Measurements from ENCODE around the gene DDAH1. TPM values are rescaled to one million over a fixed set of nuclear protein-coding genes. Genes with fewer than 3 reads are reported as not detected.
"Not testable (repeated sequence)": the region's sequence is repeated elsewhere in the genome, so short reads cannot be mapped to it uniquely, and the experiment has no call there.

The DDAH1 gene
- total RNA-seq, 4 donors from 2014 or later: 8.3 to 21.1 (median 13.3) TPM

GRCh38 chr1:85349224-85349623 lies 115.7 kb downstream of the DDAH1 start:
- no peak overlapping the region for H3K4me3 ChIP-seq (ENCODE audit: low read depth, poor library complexity, severe bottlenecking)
- TF ChIP-seq CTCF (IDR thresholded peaks at IDR 0.05): no peak
- TF ChIP-seq POLR2A (IDR thresholded peaks at IDR 0.05): no peak
- intact Hi-C loops (cut with DNase I; ENCODE audit: low total_unique reads): no loop called here
- DNase-seq (ENCODE audit: low spot score in 2 of 2): no peak
- WGBS, 2 donors: 43 to 52% methylated on average over 3 of the region's 3 CpGs

- WGBS, 2 donors: 57 to 59% methylated on average over 2 of the region's 2 CpGs
- intact Hi-C loops (cut with DNase I; ENCODE audit: low total_unique reads): no loop called here
- no peak for TF ChIP-seq POLR2A (IDR thresholded peaks at IDR 0.05)
- TF ChIP-seq CTCF (IDR thresholded peaks at IDR 0.05): no peak
- no peak overlapping the region for H3K4me3 ChIP-seq (ENCODE audit: low read depth, poor library complexity, severe bottlenecking)
- DNase-seq (ENCODE audit: low spot score in 2 of 2): no peak
Measured at GRCh38 chr1:85347908-85348307, 117.1 kb downstream of the DDAH1 start.

- DNase-seq (ENCODE audit: low spot score in 2 of 2); intact Hi-C loops (cut with DNase I; ENCODE audit: low total_unique reads); H3K4me3 ChIP-seq (ENCODE audit: low read depth, poor library complexity, severe bottlenecking): not testable (repeated sequence)
- WGBS, 2 donors: 94 to 96% methylated on average over 4 of the region's 4 CpGs
Measured at GRCh38 chr1:85347275-85347674, 117.7 kb downstream of the DDAH1 start.

- 56 to 65% methylated on average over 3 of the region's 3 CpGs for WGBS, 2 donors
- no peak overlapping the region for H3K4me3 ChIP-seq (ENCODE audit: low read depth, poor library complexity, severe bottlenecking)
- DNase-seq (ENCODE audit: low spot score in 2 of 2): no peak
- intact Hi-C loops (cut with DNase I; ENCODE audit: low total_unique reads): no loop called here
- TF ChIP-seq CTCF (IDR thresholded peaks at IDR 0.05) (no peak), POLR2A (IDR thresholded peaks at IDR 0.05) (no peak)
Measured at GRCh38 chr1:85344256-85344694, 120.7 kb downstream of the DDAH1 start.

- WGBS, 2 donors: 13 to 19% methylated on average over 1 of the region's 1 CpG
- intact Hi-C loops (cut with DNase I; ENCODE audit: low total_unique reads): no loop called here
- no peak for DNase-seq (ENCODE audit: low spot score in 2 of 2)
- H3K4me3 ChIP-seq (ENCODE audit: low read depth, poor library complexity, severe bottlenecking): no peak overlapping the region
- TF ChIP-seq CTCF (IDR thresholded peaks at IDR 0.05) (no peak), POLR2A (IDR thresholded peaks at IDR 0.05) (no peak)
Measured at GRCh38 chr1:85343612-85344255, 121.2 kb downstream of the DDAH1 start.

GRCh38 chr1:85343213-85343611 lies 121.7 kb downstream of the DDAH1 start:
- 13 to 27% methylated on average over 1 of the region's 1 CpG for WGBS, 2 donors
- no peak for DNase-seq (ENCODE audit: low spot score in 2 of 2)
- no peak overlapping the region for H3K4me3 ChIP-seq (ENCODE audit: low read depth, poor library complexity, severe bottlenecking)
- intact Hi-C loops (cut with DNase I; ENCODE audit: low total_unique reads): no loop called here
- TF ChIP-seq CTCF (IDR thresholded peaks at IDR 0.05): no peak
- TF ChIP-seq POLR2A (IDR thresholded peaks at IDR 0.05): no peak
